ENCODE data around the gene ASTE1.

Gene ASTE1

GRCh38 chr3:131028844-131029243 lies 2.2 kb upstream of the ASTE1 start:
- no peaks in the 10 kb centered on the region for H3K9me3 ChIP-seq (ENCODE audit: control insufficient read depth, low read length)
- no peaks in the 10 kb centered on the region for H3K36me3 ChIP-seq (ENCODE audit: control insufficient read depth, insufficient read depth, low read length)
- no peak overlapping the region for H2AFZ ChIP-seq
- peaks cover 9% of the 10 kb centered on the region for H3K4me1 ChIP-seq
- no peak for TF ChIP-seq CTCF (IDR thresholded peaks at IDR 0.05)
- H3K4me3 ChIP-seq (ENCODE audit: low read depth, low read length): no peak overlapping the region
- no peaks in the 10 kb centered on the region for H3K27me3 ChIP-seq (ENCODE audit: control insufficient read depth, insufficient read depth, low read length)
- peaks cover 11% of the 10 kb centered on the region for H3K79me2 ChIP-seq
- no peak overlapping the region for H3K4me2 ChIP-seq (ENCODE audit: low read length)
- no peak overlapping the region for H3K27ac ChIP-seq
- no peak overlapping the region for H3K9ac ChIP-seq

- no peak for TF ChIP-seq CTCF (IDR thresholded peaks at IDR 0.05)
- peaks cover 20% of the 10 kb centered on the region for H3K79me2 ChIP-seq
- H2AFZ ChIP-seq: no peak overlapping the region
- peak overlapping the region; percentile 81 for H3K4me3 ChIP-seq (ENCODE audit: low read depth, low read length)
- H3K36me3 ChIP-seq (ENCODE audit: control insufficient read depth, insufficient read depth, low read length): no peaks in the 10 kb centered on the region
- H3K9ac ChIP-seq: no peak overlapping the region
- no peaks in the 10 kb centered on the region for H3K27me3 ChIP-seq (ENCODE audit: control insufficient read depth, insufficient read depth, low read length)
- no peak overlapping the region for H3K27ac ChIP-seq
- H3K4me1 ChIP-seq: peaks cover 21% of the 10 kb centered on the region
- H3K4me2 ChIP-seq (ENCODE audit: low read length): peak overlapping the region; percentile 73
- H3K9me3 ChIP-seq (ENCODE audit: control insufficient read depth, low read length): no peaks in the 10 kb centered on the region
These were observed 1.1 kb downstream of the ASTE1 start for GRCh38 chr3:131025539-131025938.

GRCh38 chr3:131020122-131020693 lies 6.4 kb downstream of the ASTE1 start:
- Histone ChIP-seq H3K27ac (no peak overlapping the region), H3K4me3 (ENCODE audit: low read depth, low read length) (no peak overlapping the region), H3K27me3 (ENCODE audit: control insufficient read depth, insufficient read depth, low read length) (no peaks in the 10 kb centered on the region), H3K9ac (no peak overlapping the region), H3K4me2 (ENCODE audit: low read length) (no peak overlapping the region), H3K4me1 (peaks cover 19% of the 10 kb centered on the region), H2AFZ (no peak overlapping the region), H3K36me3 (ENCODE audit: control insufficient read depth, insufficient read depth, low read length) (no peaks in the 10 kb centered on the region), H3K9me3 (ENCODE audit: control insufficient read depth, low read length) (no peaks in the 10 kb centered on the region), H3K79me2 (peaks cover 18% of the 10 kb centered on the region)
- TF ChIP-seq CTCF (IDR thresholded peaks at IDR 0.05): no peak

- Histone ChIP-seq H3K27me3 (ENCODE audit: control insufficient read depth, insufficient read depth, low read length) (no peaks in the 10 kb centered on the region), H3K79me2 (peaks cover 10% of the 10 kb centered on the region), H3K4me3 (ENCODE audit: low read depth, low read length) (no peak overlapping the region), H3K9ac (no peak overlapping the region), H3K4me1 (peaks cover 17% of the 10 kb centered on the region), H3K36me3 (ENCODE audit: control insufficient read depth, insufficient read depth, low read length) (no peaks in the 10 kb centered on the region), H3K9me3 (ENCODE audit: control insufficient read depth, low read length) (no peaks in the 10 kb centered on the region), H2AFZ (no peak overlapping the region), H3K27ac (no peak overlapping the region), H3K4me2 (ENCODE audit: low read length) (no peak overlapping the region)
- no peak for TF ChIP-seq CTCF (IDR thresholded peaks at IDR 0.05)
These were observed 7.7 kb downstream of the ASTE1 start for GRCh38 chr3:131018970-131019369.

GRCh38 chr3:131009698-131010097 lies 16.9 kb downstream of the ASTE1 start:
- Histone ChIP-seq H3K4me1 (no peaks in the 10 kb centered on the region), H3K9me3 (ENCODE audit: control insufficient read depth, low read length) (no peaks in the 10 kb centered on the region), H3K27me3 (ENCODE audit: control insufficient read depth, insufficient read depth, low read length) (no peaks in the 10 kb centered on the region), H2AFZ (no peak overlapping the region), H3K27ac (no peak overlapping the region), H3K4me3 (ENCODE audit: low read depth, low read length) (no peak overlapping the region), H3K79me2 (no peaks in the 10 kb centered on the region), H3K36me3 (ENCODE audit: control insufficient read depth, insufficient read depth, low read length) (no peaks in the 10 kb centered on the region), H3K4me2 (ENCODE audit: low read length) (no peak overlapping the region), H3K9ac (no peak overlapping the region)
- TF ChIP-seq CTCF (IDR thresholded peaks at IDR 0.05): no peak

Measured in parathyroid adenoma (tissue), 2 donors.